AG10803 (cell line): ENCODE measurements around the gene MRPS30.
A peak's percentile ranks its signal among the peaks of the same experiment; 100 is the strongest.

Experiments used
- DNase-seq: peaks from one replicate; pipeline ENCODE4 v3.0.0; 2010; ENCODE audit warnings: low read depth
- H3K4me3 ChIP-seq: 2 replicates; pipeline ENCODE4 v1.5.1; 2011; ENCODE audit warnings: mild to moderate bottlenecking, low read length, control low read depth
- TF ChIP-seq, protein P1 (sequence below): conservative IDR thresholded peaks from 2 replicates; pipeline ENCODE4 v1.5.1; 2011; ENCODE audit warnings: mild to moderate bottlenecking, low read length, control low read depth, inconsistent platforms

MRPS30 gene

DNA sequence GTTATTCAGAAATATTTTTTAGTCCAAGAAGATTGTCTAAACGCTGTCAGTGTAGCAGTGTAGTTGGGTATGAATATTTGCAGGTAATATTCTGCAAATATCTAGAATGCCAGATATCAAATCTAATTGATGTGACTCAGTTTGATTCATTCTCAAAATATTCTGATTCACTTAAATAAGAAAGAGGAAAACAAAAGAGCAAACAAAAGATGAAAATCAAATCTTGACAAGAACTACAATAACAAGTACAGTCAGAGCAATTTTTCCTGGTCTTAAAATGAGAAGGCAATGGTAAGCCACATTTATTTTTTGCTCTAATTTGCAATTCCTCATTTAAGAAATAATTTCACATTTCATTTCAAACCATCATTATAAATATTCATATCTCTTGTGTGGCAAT lies 36.0 kb downstream of the MRPS30 start:
- TF ChIP-seq, protein P1, sequence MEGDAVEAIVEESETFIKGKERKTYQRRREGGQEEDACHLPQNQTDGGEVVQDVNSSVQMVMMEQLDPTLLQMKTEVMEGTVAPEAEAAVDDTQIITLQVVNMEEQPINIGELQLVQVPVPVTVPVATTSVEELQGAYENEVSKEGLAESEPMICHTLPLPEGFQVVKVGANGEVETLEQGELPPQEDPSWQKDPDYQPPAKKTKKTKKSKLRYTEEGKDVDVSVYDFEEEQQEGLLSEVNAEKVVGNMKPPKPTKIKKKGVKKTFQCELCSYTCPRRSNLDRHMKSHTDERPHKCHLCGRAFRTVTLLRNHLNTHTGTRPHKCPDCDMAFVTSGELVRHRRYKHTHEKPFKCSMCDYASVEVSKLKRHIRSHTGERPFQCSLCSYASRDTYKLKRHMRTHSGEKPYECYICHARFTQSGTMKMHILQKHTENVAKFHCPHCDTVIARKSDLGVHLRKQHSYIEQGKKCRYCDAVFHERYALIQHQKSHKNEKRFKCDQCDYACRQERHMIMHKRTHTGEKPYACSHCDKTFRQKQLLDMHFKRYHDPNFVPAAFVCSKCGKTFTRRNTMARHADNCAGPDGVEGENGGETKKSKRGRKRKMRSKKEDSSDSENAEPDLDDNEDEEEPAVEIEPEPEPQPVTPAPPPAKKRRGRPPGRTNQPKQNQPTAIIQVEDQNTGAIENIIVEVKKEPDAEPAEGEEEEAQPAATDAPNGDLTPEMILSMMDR: no peak
- no peak overlapping the region for H3K4me3 ChIP-seq
- DNase-seq: no peak

DNA sequence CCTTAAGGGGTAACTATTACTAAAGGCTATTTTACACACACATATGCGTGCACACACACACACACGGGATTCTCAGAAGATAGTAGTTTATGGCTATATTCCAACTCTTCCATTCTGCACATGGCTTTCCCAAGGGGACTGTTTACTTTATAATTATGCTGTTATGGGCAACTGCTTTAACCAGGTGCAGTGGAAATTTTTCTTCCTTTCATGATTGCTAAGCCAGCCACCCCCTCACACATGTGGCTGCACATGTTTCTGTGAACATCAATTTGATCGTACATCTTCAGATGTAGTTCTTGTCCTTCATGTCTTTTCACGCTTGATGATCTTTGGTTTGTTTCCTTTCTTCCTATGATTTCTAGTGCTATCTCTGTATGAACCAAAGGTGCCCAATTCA lies 37.0 kb downstream of the MRPS30 start:
- DNase-seq: no peak
- H3K4me3 ChIP-seq: no peak overlapping the region
- TF ChIP-seq, protein P1: no peak

DNA sequence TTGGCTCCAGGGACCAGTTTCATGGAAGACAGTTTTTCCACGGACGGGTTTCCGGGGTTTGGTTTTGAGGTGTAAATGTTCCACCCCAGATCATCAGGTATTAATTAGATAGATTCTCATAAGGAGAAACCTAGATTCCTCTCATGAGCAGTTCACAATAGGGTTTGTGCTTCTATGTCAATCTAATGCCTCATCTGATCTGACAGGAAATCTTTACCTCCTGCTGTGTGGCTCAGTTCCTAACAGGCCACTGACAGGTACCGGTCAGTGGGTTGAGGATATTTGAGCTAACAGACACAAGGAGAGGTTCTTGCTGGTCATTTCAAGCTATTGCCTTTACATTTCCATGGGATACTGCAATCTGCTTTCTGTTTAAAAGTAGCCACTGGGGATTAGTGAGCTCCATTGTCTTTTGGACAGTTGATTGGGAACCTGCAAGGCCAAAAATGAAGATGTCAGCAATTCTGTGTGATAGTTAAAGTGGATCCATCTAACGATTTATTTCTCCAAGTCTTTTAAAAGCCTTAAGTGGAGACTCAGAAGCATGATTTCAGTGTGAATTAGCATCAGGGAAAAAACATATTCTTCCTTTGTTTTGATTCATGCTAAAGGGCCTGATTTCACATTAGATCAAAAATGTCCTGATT lies 38.6 kb downstream of the MRPS30 start:
- TF ChIP-seq, protein P1: no peak
- no peak overlapping the region for H3K4me3 ChIP-seq
- no peak for DNase-seq

DNA sequence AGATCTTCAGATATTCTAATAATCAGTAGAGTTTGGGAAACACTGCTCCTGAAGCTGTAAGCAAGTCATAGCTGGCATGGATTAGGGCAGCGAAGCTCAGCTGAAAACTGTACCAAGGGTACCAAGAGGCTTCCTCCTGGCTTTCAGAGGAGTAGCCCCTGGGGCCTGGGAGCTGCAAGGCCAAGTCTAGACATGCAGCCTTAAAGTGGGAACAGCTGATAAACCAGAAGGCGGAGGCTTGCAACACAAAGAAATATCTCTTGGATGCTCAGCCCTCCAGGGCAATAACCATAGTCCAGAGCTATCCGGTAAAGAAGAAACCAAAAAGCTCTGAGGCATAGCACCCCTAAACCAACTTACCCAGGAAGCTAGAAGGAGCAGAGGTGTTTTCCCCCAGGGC lies 51.5 kb downstream of the MRPS30 start:
- TF ChIP-seq, protein P1: no peak
- no peak overlapping the region for H3K4me3 ChIP-seq
- DNase-seq: no peak

DNA sequence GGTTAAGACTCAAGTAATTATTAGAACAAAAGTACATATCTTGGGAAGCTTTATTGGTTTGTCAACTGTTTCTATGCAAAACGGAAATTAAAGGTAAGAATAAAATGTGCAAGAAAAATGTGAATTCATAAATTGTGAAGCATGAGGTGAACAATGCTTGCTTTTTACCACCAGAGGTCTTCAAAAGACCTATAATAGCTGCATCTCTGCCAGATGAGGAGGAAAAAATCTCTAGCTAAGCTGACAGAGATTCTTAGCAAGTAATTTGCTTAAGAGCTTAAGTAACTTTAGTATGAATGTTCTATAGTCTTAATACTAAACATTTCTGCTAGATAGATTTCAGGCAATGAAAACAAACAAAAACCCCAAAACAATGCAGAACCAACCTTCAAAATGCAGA lies 54.1 kb downstream of the MRPS30 start:
- no peak overlapping the region for H3K4me3 ChIP-seq
- DNase-seq: peak; percentile 12
- TF ChIP-seq, protein P1: peak; percentile 35
